Small intestine (tissue), 7 donors: ENCODE results near the gene BAZ1B. TPM values are rescaled to one million over a fixed set of nuclear protein-coding genes. Genes with fewer than 3 reads are reported as not detected.
"Not testable (repeated sequence)": the region's sequence is repeated elsewhere in the genome, so short reads cannot be mapped to it uniquely, and the experiment has no call there.

Experiments used
- DNase-seq, 2 donors: peaks; one replicate each; pipeline versions ENCODE4 v3.0.0 to v3.0.0-alpha.2; 2013
- FAIRE-seq: peaks from 2 replicates; lab custom pipeline; 2012; peaks lifted over from hg19 to GRCh38; lab: Jason Lieb, UNC
- H3K27ac ChIP-seq, 3 donors: one replicate each; pipeline ENCODE4 v1.5.1; 2013; ENCODE audit warnings: low read length in 2 of 3, mild to moderate bottlenecking in 2 of 3, control low read depth in 1 of 3, inconsistent platforms in 1 of 3, low read depth in 1 of 3, moderate library complexity in 1 of 3
- H3K27me3 ChIP-seq, 3 donors: one replicate each; pipeline ENCODE4 v1.6.1; 2013; ENCODE audit warnings: low read length in 3 of 3, inconsistent platforms in 1 of 3; ENCODE audit not compliant: control insufficient read depth in 3 of 3, insufficient read depth in 3 of 3
- H3K36me3 ChIP-seq, 3 donors: one replicate each; pipeline ENCODE4 v1.6.1; 2013; ENCODE audit warnings: low read length in 3 of 3, inconsistent platforms in 1 of 3, low read depth in 1 of 3, mild to moderate bottlenecking in 1 of 3, moderate library complexity in 1 of 3; ENCODE audit not compliant: control insufficient read depth in 3 of 3, insufficient read depth in 2 of 3
- H3K4me1 ChIP-seq, 3 donors: one replicate each; pipeline ENCODE4 v1.6.1; 2013; ENCODE audit warnings: low read length in 2 of 3, inconsistent platforms in 1 of 3, low read depth in 1 of 3, mild to moderate bottlenecking in 1 of 3, moderate library complexity in 1 of 3; ENCODE audit not compliant: control insufficient read depth in 3 of 3, insufficient read depth in 2 of 3
- H3K4me3 ChIP-seq, 3 donors: one replicate each; pipeline ENCODE4 v1.5.1; 2013; ENCODE audit warnings: low read length in 3 of 3, control low read depth in 1 of 3, inconsistent platforms in 1 of 3, low read depth in 1 of 3, mild to moderate bottlenecking in 1 of 3, moderate library complexity in 1 of 3
- H3K9me3 ChIP-seq, 2 donors: one replicate each; pipeline ENCODE4 v1.6.1; 2013; ENCODE audit warnings: low read depth in 1 of 2, low read length in 1 of 2; ENCODE audit not compliant: control insufficient read depth in 2 of 2, insufficient read depth in 1 of 2
- WGBS, 3 donors: extraction: QIAGEN DNeasy Blood & Tissue Kit; methylation state at CpG; one replicate each; pipeline ENCODE4 v1.1.7; 2013; 5-methylcytosine and 5-hydroxymethylcytosine counted together
- polyA plus RNA-seq, 4 donors: library from polyadenylated mRNA; stranded (reverse) in 3 of 4; unstranded in 1 of 4; fragments of 200-250 nt in 3 of 4; fragments of 120-200 nt in 1 of 4; gene quantifications; one replicate each; pipeline versions ENCODE4 v1.2.1 to v1.2.3, GENCODE V29; 2013
- donor health status: healthy with polysubstance abuse.
- donor health status: control.
- donor health status: control.
- donor health status: Bipolar disorder and iron deficiency.
- donor health status: healthy.

Gene BAZ1B
- polyA plus RNA-seq, 4 donors = 15.7 to 34.4 (median 23.2) TPM

DNA sequence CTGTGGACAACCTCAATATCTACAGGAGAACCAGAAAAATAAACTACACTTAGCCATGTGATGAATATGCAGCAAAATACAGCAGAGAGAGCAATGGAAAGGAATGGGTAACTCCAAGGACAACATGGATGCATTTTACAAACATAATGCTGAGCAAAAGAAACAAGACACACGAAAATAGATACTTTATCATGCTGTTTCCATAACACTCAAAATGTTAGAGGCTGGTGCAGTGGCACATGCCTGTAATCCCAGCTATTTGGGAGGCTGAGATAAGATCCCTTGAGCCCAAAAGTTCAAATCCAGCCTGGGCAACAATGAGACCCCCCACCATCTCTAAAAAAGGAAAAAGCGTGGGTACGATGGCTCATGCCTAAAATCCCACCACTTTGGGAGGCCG lies 27.1 kb upstream of the BAZ1B start:
- no peaks in the 10 kb centered on the region for H3K9me3 ChIP-seq
- DNase-seq (no peak), FAIRE-seq (no peak)
- peaks cover 10 to 64% (median 12%) of the 10 kb centered on the region in 3 donors for H3K36me3 ChIP-seq
- no peak overlapping the region for H3K27ac ChIP-seq
- 83 to 93% (median 91%) methylated on average over 4 of the region's 4 CpGs for WGBS, 3 donors
- no peaks in the 10 kb centered on the region for H3K27me3 ChIP-seq
- no peak overlapping the region for H3K4me3 ChIP-seq
- no peaks in the 10 kb centered on the region for H3K4me1 ChIP-seq

DNA sequence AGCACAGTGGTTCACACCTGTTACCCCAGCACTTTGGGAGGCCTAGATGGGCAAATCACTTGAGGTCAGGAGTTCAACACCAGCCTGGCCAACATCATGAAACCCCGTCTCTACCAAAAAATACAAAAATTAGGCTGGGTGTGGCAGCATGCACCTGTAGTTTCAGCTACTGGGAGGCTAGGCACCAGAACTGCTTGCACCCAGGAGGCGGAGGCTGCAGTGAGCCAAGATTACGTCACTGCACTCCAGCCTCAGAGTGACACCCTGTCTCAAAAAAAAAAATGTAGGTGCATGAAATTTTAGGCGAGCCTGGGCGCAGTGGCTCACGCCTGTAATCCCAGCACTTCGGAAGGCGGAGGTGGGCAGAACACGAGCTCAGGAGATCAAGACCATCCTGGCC lies 25.7 kb upstream of the BAZ1B start:
- no peaks in the 10 kb centered on the region for H3K27me3 ChIP-seq
- H3K9me3 ChIP-seq = no peaks in the 10 kb centered on the region
- H3K27ac ChIP-seq = no peak overlapping the region
- no peak for FAIRE-seq
- no peak overlapping the region for H3K4me3 ChIP-seq
- no peaks in the 10 kb centered on the region for H3K4me1 ChIP-seq
- WGBS, 3 donors = 88 to 95% (median 88%) methylated on average over 9 of the region's 9 CpGs
- no peak for DNase-seq
- peaks cover 14 to 64% (median 15%) of the 10 kb centered on the region in 3 donors for H3K36me3 ChIP-seq

DNA sequence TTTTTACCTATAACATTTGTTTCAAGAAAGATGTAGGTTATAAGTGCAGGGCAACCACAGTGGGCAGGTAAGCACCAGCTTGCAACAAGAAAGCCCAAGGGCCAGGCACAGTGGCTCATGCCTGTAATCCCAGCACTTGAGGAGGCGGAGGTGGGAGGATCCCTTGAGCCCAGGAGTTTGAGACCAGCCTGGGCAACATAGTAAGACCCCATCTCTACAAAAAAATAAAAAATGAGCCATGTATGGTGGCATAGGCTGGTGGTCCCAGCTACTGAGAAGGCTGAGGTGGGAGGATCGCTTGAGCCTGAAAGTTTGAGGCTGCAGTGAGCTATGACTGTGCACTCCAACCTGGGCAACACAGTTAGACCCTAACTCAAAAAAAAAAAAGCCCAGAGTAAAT lies 22.6 kb upstream of the BAZ1B start:
- no peak overlapping the region for H3K4me3 ChIP-seq
- no peaks in the 10 kb centered on the region for H3K9me3 ChIP-seq
- 97 to 100% (median 98%) methylated on average over 2 of the region's 2 CpGs for WGBS, 3 donors
- DNase-seq (no peak), FAIRE-seq (no peak)
- no peaks in the 10 kb centered on the region for H3K4me1 ChIP-seq
- peaks cover 8 to 69% (median 15%) of the 10 kb centered on the region in 3 donors for H3K36me3 ChIP-seq
- H3K27me3 ChIP-seq = no peaks in the 10 kb centered on the region
- H3K27ac ChIP-seq = no peak overlapping the region

DNA sequence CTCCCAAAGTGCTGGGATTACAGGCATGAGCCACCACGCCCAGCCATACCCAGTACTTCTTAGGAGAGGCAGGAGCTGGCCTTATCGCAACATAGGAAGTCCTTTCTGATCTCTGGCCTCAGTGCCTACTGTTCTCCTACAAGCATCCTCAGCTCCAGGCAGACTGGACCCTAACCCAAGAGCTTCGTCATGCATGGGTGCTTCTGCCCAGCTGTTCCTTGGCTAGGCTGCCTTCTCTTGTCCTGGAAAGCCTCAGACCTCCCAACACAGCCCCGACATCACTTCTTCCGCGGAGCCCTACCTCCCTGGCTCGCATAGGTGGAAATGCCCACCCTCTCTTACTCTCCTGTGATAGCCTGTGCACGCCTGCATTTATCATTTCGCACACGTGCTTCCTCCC lies 19.6 kb upstream of the BAZ1B start:
- 94 to 97% (median 97%) methylated on average over 10 of the region's 10 CpGs for WGBS, 3 donors
- DNase-seq (no peak), FAIRE-seq (no peak)
- H3K27me3 ChIP-seq = no peaks in the 10 kb centered on the region
- H3K4me3 ChIP-seq = no peak overlapping the region
- no peaks in the 10 kb centered on the region for H3K4me1 ChIP-seq
- H3K27ac ChIP-seq = no peak overlapping the region
- peaks cover 22 to 75% (median 30%) of the 10 kb centered on the region in 3 donors for H3K36me3 ChIP-seq
- no peaks in the 10 kb centered on the region for H3K9me3 ChIP-seq

DNA sequence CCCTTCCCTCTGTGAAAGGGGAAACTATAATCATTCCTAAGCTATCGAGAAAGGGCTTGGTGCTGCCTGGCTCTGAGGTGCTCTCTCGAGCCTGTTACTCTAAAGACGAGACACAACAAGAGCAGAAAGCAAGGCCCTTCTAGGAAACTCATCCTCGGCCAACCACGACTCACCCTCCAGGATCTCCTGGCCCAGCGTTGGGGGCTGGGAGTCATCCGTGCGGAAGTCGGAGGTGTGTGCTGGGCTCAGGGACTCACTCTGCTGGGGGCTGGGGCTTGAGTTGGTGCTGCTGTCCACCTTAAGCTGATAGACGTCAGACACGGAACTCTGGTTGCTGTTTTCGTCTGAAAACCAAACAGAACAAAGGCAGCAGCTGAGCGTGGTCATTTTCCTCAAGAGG lies 17.6 kb upstream of the BAZ1B start:
- 89 to 94% (median 90%) methylated on average over 13 of the region's 13 CpGs for WGBS, 3 donors
- FAIRE-seq (no peak), DNase-seq (no peak)
- Histone ChIP-seq H3K4me3 (no peak overlapping the region), H3K36me3 (peaks cover 31 to 85% (median 33%) of the 10 kb centered on the region in 3 donors), H3K9me3 (no peaks in the 10 kb centered on the region), H3K27me3 (no peaks in the 10 kb centered on the region), H3K27ac (no peak overlapping the region), H3K4me1 (no peaks in the 10 kb centered on the region)

DNA sequence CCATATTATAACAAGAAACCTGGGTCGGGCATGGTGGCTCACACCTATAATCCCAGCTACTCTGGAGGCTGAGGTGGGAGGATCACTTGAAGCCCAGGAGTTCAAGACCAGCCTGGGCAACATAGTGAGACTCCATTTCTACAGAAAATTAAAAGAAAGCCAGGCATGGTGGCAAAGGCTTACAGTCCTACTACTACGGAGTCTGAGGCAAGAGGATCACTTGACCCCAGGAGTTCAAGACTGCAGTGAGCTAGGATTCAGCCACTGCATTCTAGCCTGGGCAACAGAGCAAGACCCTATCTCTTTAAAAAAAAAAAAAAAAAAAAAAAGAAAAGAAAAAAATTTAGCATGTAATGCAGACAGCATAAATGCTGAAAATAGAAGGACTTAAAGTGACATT lies 16.4 kb upstream of the BAZ1B start:
- H3K27me3 ChIP-seq, FAIRE-seq, H3K27ac ChIP-seq, H3K9me3 ChIP-seq, DNase-seq, H3K4me1 ChIP-seq, H3K4me3 ChIP-seq: not testable (repeated sequence)
- 93 to 98% (median 97%) methylated on average over 2 of the region's 2 CpGs for WGBS, 3 donors
- peaks cover 31 to 84% (median 31%) of the 10 kb centered on the region in 3 donors for H3K36me3 ChIP-seq

DNA sequence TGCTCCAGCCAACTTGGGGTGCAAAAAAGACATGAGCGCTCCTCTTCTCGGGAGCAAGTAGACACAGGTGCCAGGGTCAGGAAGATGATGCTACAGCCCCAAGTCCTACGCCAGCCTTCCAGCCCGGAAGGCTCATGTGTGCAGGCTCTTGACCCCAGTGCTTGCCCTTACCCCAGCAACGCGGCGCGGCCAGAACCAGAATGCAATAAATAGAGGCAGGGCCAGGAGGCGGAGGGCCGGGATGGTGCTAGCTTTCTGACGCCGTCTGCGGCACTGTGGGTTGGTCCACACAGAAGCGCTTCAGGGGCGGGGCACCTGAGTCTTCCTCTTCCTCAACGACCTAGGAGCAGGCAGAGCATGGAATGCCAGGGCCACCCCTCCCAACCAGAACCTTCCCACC lies 15.0 kb upstream of the BAZ1B start:
- H3K27me3 ChIP-seq = no peaks in the 10 kb centered on the region
- H3K4me3 ChIP-seq = no peak overlapping the region
- H3K4me1 ChIP-seq = no peaks in the 10 kb centered on the region
- no peak for DNase-seq
- H3K27ac ChIP-seq = no peak overlapping the region
- peaks cover 25 to 79% (median 25%) of the 10 kb centered on the region in 3 donors for H3K36me3 ChIP-seq
- no peaks in the 10 kb centered on the region for H3K9me3 ChIP-seq
- 92 to 96% (median 93%) methylated on average over 16 of the region's 16 CpGs for WGBS, 3 donors
- FAIRE-seq = no peak

DNA sequence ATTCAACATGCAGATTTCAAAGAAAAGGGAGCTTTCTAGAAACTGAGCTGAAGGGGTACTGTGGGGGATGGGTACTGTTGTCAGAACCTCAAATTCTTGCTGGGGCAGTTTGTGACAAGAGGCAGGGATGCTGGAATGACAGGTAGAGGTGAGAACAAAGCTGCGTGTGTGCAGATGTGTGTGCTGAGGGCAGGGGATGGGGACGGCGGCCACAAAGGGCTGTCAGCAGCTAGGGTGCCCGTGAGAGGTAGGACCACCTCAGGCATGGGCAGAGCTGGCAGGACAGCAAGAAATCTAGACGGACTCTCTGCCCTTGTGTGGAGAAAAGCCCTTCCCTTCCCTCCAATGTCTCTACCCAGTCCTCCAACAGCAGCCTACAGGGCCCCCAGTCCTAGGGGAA lies 14.4 kb upstream of the BAZ1B start:
- Histone ChIP-seq H3K27ac (no peak overlapping the region), H3K36me3 (peaks cover 25 to 76% (median 25%) of the 10 kb centered on the region in 3 donors), H3K27me3 (no peaks in the 10 kb centered on the region), H3K4me3 (no peak overlapping the region), H3K4me1 (no peaks in the 10 kb centered on the region), H3K9me3 (no peaks in the 10 kb centered on the region)
- WGBS, 3 donors = 81 to 93% (median 85%) methylated on average over 5 of the region's 5 CpGs
- no peak for FAIRE-seq
- DNase-seq = no peak

DNA sequence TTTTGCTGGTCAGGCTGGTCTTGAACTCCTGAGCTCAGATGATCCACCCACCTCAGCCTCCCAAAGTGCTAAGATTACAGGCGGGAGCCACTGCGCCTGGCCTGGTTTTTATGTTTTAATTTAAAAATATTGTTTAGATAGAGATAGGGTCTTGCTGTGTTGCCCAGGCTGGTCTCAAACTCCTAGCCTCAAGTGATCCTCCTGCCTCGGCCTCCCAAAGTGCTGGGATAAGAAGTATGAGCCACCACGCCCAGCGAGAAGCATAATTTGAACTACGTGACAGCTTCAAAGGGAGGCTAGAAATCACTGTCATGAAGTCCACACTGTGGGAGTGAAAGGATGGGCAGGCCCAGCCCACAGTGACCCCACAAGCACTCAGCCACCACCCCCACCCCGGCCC lies 13.8 kb upstream of the BAZ1B start:
- H3K27ac ChIP-seq, H3K27me3 ChIP-seq, H3K4me3 ChIP-seq, H3K4me1 ChIP-seq, DNase-seq, H3K9me3 ChIP-seq, FAIRE-seq: not testable (repeated sequence)
- peaks cover 23 to 71% (median 25%) of the 10 kb centered on the region in 3 donors for H3K36me3 ChIP-seq
- WGBS, 3 donors = 94 to 98% (median 96%) methylated on average over 7 of the region's 7 CpGs
